ENCODE data around the gene ERC2. TPM values are rescaled to one million over a fixed set of nuclear protein-coding genes. Genes with fewer than 3 reads are reported as not detected.

Gene ERC2
- total RNA-seq, 2 experiments from 2014 or later = not detected

DNA sequence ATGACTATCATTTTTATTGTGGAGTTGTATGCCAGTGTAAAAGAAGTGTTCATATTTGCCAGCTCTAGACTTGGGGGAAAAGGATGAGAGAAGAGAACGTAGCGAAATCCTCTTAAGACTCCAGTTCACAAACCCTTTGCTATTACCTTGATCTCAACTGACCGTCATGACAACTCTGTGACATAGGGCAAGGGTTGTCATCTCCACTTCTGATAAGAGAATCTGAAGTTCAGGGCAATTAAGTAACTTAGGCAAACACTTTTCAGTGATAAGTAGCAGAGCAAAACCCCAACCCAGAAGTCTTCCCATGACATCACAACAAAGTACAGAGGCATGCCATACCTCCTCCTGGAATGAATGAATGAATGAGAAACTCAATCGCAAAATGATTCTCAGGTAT, 940.9 kb downstream of the ERC2 start:
- intact Hi-C loops (cut with micrococcal nuclease; ENCODE audit: unreplicated experiment) = no loop called here
- CTCF ChIA-PET (ENCODE audit: unreplicated experiment) = no interaction called here
- no peak for DNase-seq (ENCODE audit: low spot score)

DNA sequence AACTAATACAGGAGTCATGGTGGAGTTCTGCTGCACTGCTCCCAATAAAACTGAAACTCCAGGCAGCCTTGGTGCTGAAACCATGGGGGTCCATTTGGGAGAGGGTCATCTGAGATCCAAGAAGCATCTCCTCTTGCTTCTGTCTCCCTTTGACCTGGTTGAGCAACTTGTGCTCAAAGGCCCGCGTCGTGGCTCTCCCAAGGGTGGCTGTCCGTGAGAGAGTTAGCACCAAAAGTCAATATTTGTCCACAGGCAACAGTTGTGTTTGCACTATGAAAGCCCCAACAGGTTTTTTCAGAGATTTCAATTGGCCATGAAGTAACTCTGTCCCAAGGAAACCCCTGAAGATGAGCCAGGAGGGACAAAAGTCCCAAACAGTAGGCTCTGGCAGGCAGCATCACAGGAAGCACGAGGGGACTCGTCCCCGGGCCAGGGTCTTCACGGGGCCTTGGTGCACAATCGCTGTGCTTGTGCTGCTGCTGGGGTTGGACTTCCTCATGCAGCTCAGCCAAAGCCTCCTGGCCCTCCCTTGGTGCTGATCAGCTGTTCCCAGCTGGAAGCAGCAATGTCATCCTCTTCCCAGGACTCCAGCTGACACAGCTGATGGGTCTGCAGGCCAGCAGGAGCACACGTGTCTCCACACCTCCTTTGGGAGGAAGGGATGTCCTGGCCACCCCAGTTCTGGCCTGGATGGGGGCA, 941.8 kb downstream of the ERC2 start:
- Histone ChIP-seq H3K9me3 (ENCODE audit: low read length) (no peaks in the 10 kb centered on the region), H3K9me2 (ENCODE audit: insufficient read depth, low read length) (no peaks in the 10 kb centered on the region), H3K4me1 (ENCODE audit: insufficient read depth, low read length, poor library complexity, severe bottlenecking) (peaks cover 18% of the 10 kb centered on the region), H3K36me3 (ENCODE audit: insufficient read depth, low read length) (no peaks in the 10 kb centered on the region), H4K20me1 (ENCODE audit: insufficient read depth, low read length) (no peaks in the 10 kb centered on the region), H3K4me3 (ENCODE audit: low read depth, low read length, poor library complexity, severe bottlenecking) (no peak overlapping the region), H3K79me2 (ENCODE audit: insufficient read depth, low read depth, low read length) (no peaks in the 10 kb centered on the region), H3K4me2 (ENCODE audit: low read length) (no peak overlapping the region), H2AFZ (ENCODE audit: low read length) (no peak overlapping the region), H3K27ac (ENCODE audit: low read depth, low read length, poor library complexity, severe bottlenecking) (no peak overlapping the region)
- TF ChIP-seq EZH2phosphoT487 (IDR thresholded peaks at IDR 0.05; ENCODE audit: borderline replicate concordance, low read depth, low read length) = no peak
- TF ChIP-seq, protein P1, sequence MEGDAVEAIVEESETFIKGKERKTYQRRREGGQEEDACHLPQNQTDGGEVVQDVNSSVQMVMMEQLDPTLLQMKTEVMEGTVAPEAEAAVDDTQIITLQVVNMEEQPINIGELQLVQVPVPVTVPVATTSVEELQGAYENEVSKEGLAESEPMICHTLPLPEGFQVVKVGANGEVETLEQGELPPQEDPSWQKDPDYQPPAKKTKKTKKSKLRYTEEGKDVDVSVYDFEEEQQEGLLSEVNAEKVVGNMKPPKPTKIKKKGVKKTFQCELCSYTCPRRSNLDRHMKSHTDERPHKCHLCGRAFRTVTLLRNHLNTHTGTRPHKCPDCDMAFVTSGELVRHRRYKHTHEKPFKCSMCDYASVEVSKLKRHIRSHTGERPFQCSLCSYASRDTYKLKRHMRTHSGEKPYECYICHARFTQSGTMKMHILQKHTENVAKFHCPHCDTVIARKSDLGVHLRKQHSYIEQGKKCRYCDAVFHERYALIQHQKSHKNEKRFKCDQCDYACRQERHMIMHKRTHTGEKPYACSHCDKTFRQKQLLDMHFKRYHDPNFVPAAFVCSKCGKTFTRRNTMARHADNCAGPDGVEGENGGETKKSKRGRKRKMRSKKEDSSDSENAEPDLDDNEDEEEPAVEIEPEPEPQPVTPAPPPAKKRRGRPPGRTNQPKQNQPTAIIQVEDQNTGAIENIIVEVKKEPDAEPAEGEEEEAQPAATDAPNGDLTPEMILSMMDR (conservative IDR thresholded peaks at IDR 0.05; ENCODE audit: low read length) = no peak
- POLR2A ChIA-PET = interaction anchor here (0.6 kb wide), 1 partner anchor 210 kb away, joined by 3 read pairs; no protein-coding TSS in a partner anchor
- no peak for DNase-seq (ENCODE audit: low spot score)
- intact Hi-C loops (cut with micrococcal nuclease; ENCODE audit: unreplicated experiment) = no loop called here
- CTCF ChIA-PET (ENCODE audit: unreplicated experiment) = no interaction called here
- BruUV-seq (replicated peaks) = no TSS peak

More for the DNA sequence above, 940.9 kb downstream of the ERC2 start:
- Histone ChIP-seq H3K9me3 (ENCODE audit: low read length) (no peaks in the 10 kb centered on the region), H3K79me2 (ENCODE audit: insufficient read depth, low read depth, low read length) (no peaks in the 10 kb centered on the region), H3K9me2 (ENCODE audit: insufficient read depth, low read length) (no peaks in the 10 kb centered on the region), H3K36me3 (ENCODE audit: insufficient read depth, low read length) (no peaks in the 10 kb centered on the region), H2AFZ (ENCODE audit: low read length) (no peak overlapping the region), H3K4me1 (ENCODE audit: insufficient read depth, low read length, poor library complexity, severe bottlenecking) (peaks cover 9% of the 10 kb centered on the region), H3K4me2 (ENCODE audit: low read length) (no peak overlapping the region), H3K4me3 (ENCODE audit: low read depth, low read length, poor library complexity, severe bottlenecking) (no peak overlapping the region), H4K20me1 (ENCODE audit: insufficient read depth, low read length) (no peaks in the 10 kb centered on the region), H3K27ac (ENCODE audit: low read depth, low read length, poor library complexity, severe bottlenecking) (no peak overlapping the region)
- TF ChIP-seq, protein P1 (conservative IDR thresholded peaks at IDR 0.05; ENCODE audit: low read length) = no peak
- no peak for TF ChIP-seq EZH2phosphoT487 (IDR thresholded peaks at IDR 0.05; ENCODE audit: borderline replicate concordance, low read depth, low read length)
- no TSS peak for BruUV-seq (replicated peaks)
- POLR2A ChIA-PET = no interaction called here

DNA sequence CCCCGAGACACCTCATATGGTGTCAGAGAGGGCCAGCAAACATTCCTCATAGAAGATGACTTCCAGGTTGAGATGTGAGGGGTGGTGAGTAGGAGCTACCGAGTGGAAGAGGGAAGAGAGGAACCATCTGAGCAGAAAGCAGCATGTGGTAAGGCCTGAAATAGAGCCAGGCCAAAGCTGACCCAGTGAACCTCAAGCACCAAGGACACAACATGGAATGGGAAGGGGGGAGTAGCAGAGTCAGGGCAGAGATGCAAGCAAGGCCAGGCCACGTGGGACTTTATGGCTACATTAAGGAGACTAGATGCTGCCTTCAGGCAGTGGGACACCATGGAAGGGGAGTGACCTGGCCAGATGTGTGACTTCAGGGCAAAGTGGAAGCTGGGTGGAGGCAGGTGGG, 942.8 kb downstream of the ERC2 start:
- H3K79me2 ChIP-seq (ENCODE audit: insufficient read depth, low read depth, low read length) = no peaks in the 10 kb centered on the region
- H3K4me3 ChIP-seq (ENCODE audit: low read depth, low read length, poor library complexity, severe bottlenecking) = no peak overlapping the region
- DNase-seq (ENCODE audit: low spot score) = no peak
- ChIA-PET CTCF (ENCODE audit: unreplicated experiment) (no interaction called here), POLR2A (no interaction called here)
- H3K36me3 ChIP-seq (ENCODE audit: insufficient read depth, low read length) = no peaks in the 10 kb centered on the region
- no peak overlapping the region for H2AFZ ChIP-seq (ENCODE audit: low read length)
- no TSS peak for BruUV-seq (replicated peaks)
- no peak overlapping the region for H3K4me2 ChIP-seq (ENCODE audit: low read length)
- H3K9me3 ChIP-seq (ENCODE audit: low read length) = no peaks in the 10 kb centered on the region
- peaks cover 22% of the 10 kb centered on the region for H3K4me1 ChIP-seq (ENCODE audit: insufficient read depth, low read length, poor library complexity, severe bottlenecking)
- no peaks in the 10 kb centered on the region for H3K9me2 ChIP-seq (ENCODE audit: insufficient read depth, low read length)
- TF ChIP-seq, protein P1 (conservative IDR thresholded peaks at IDR 0.05; ENCODE audit: low read length) = no peak
- TF ChIP-seq EZH2phosphoT487 (IDR thresholded peaks at IDR 0.05; ENCODE audit: borderline replicate concordance, low read depth, low read length) = no peak
- no peak overlapping the region for H3K27ac ChIP-seq (ENCODE audit: low read depth, low read length, poor library complexity, severe bottlenecking)
- H4K20me1 ChIP-seq (ENCODE audit: insufficient read depth, low read length) = no peaks in the 10 kb centered on the region
- intact Hi-C loops (cut with micrococcal nuclease; ENCODE audit: unreplicated experiment) = no loop called here

Data from OCI-LY7 (cell line).